ENCODE results near the gene CREBL2.

DNA sequence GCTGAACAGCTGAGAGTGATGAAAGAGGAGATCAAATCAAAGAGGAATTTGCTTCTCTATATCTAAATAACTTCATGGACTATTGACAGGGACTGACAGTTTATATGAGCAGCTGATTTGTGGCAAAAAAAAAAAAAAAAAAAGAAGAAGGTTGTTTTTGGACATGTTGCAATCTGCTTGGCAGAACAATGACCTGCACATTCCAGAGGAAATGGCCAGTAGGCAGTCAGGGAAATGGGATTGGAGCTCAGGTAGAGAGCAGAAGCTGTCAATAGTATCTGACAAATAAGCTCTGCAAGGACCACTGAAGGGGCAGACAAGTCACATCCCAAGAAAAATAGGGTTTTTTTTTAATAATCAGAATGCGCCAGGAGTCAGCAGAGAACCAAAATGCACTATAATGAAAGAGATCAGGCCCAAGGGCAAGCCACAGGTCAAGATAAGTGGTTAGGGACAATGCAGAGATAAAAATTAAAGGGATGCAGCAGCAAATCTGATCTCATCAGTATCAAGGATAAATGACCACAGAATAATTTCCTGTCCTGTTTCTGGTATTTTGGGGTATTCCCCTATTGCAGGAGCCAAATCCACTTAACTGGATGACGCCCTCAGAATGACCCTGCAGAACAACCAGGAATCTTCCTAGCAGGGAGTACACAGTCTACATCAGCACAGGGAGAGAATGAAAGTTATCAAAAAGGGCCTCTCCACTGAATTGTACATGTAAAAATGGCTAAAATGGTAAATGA is 26.4 kb upstream of the CREBL2 start:
- TF ChIP-seq CTCF (IDR thresholded peaks at IDR 0.05) (no peak), EZH2 (IDR thresholded peaks at IDR 0.05; ENCODE audit: borderline replicate concordance, insufficient read depth, low read depth, low read length, poor library complexity, severe bottlenecking) (no peak)
